ENCODE data around the gene KLHL40. TPM values are rescaled to one million over a fixed set of nuclear protein-coding genes. Genes with fewer than 3 reads are reported as not detected.

The KLHL40 gene
- total and polyA plus RNA-seq, 2 donors (not counting 3 experiments of a cell fraction or from before 2014, with no cell fraction given) = not detected

GRCh38 chr3:42705962-42706585, 20.7 kb downstream of the KLHL40 start:
- DNase-seq (ENCODE audit: low read depth, low spot score) (no peak), FAIRE-seq (no peak)
- H3K79me2 ChIP-seq (ENCODE audit: control insufficient read depth, insufficient read depth, low read length) = no peaks in the 10 kb centered on the region
- no peaks in the 10 kb centered on the region for H3K36me3 ChIP-seq (ENCODE audit: control insufficient read depth in 2 of 2, extremely low read depth in 1 of 2, insufficient read depth in 2 of 2, low read length in 2 of 2)
- no peak overlapping the region for H3K4me2 ChIP-seq (ENCODE audit: insufficient read depth, low read length)
- no peaks in the 10 kb centered on the region for H3K9me1 ChIP-seq (replicated peaks; ENCODE audit: control insufficient read depth, extremely low read depth, insufficient read depth, low read length)
- no peak overlapping the region for H3K27ac ChIP-seq (ENCODE audit: insufficient read depth, low read depth, low read length)
- POLR2A ChIA-PET = no interaction called here
- H3K9me3 ChIP-seq (replicated peaks; ENCODE audit: control insufficient read depth, insufficient read depth, low read length) = no peaks in the 10 kb centered on the region
- H3K27me3 ChIP-seq (ENCODE audit: control insufficient read depth in 2 of 2, insufficient read depth in 2 of 2, low read length in 2 of 2) = no peaks in the 10 kb centered on the region
- dilution Hi-C loops (cut with MboI; ENCODE audit: extremely low pct_ligation_motif_present, low sequenced_read_pairs) (no loop called here), intact Hi-C loops (cut with micrococcal nuclease) (no loop called here)
- no peaks in the 10 kb centered on the region for H4K20me1 ChIP-seq (replicated peaks; ENCODE audit: control insufficient read depth, extremely low read depth, insufficient read depth, low read length)
- H3K4me3 ChIP-seq (replicated peaks in 1 of 3; ENCODE audit: insufficient read depth in 1 of 3, low read depth in 1 of 3, low read length in 3 of 3) = no peak overlapping the region
- CTCF ChIA-PET = no interaction called here
- no peaks in the 10 kb centered on the region for H3K4me1 ChIP-seq (ENCODE audit: control insufficient read depth, extremely low read depth, insufficient read depth, low read length)
- no peak overlapping the region for H2AFZ ChIP-seq (ENCODE audit: low read depth, low read length)
- H3K9ac ChIP-seq (replicated peaks; ENCODE audit: extremely low read depth, insufficient read depth, low read length) = no peak overlapping the region
- BruUV-seq (replicated peaks) = no TSS peak
- no peak for TF ChIP-seq MYC (IDR thresholded peaks at IDR 0.05; ENCODE audit: low read depth, low read length)
- no peak for TF ChIP-seq POLR2A (IDR thresholded peaks at IDR 0.05; ENCODE audit: low read depth, low read length)
- no peak for TF ChIP-seq POLR2AphosphoS5 (IDR thresholded peaks at IDR 0.05; ENCODE audit: insufficient read depth, low read depth, low read length)
- no peak for TF ChIP-seq GATA2 (IDR thresholded peaks at IDR 0.05; ENCODE audit: insufficient read depth, insufficient read length, low read depth, low read length)
- no peak for TF ChIP-seq EZH2 (IDR thresholded peaks at IDR 0.05; ENCODE audit: borderline replicate concordance, low read depth, low read length, severe bottlenecking)
- no peak for TF ChIP-seq FOS (IDR thresholded peaks at IDR 0.05; ENCODE audit: borderline replicate concordance, insufficient read depth, low read length)
- TF ChIP-seq MAX (IDR thresholded peaks at IDR 0.05; ENCODE audit: insufficient read depth, insufficient read length) = no peak
- TF ChIP-seq CTCF (IDR thresholded peaks at IDR 0.05; ENCODE audit: extremely low read depth in 1 of 2, insufficient read depth in 1 of 2, low read depth in 1 of 2, low read length in 2 of 2) = no peak
- TF ChIP-seq JUN (IDR thresholded peaks at IDR 0.05; ENCODE audit: borderline replicate concordance, insufficient read depth, insufficient read length, low read depth) = no peak
